ENCODE results near the gene KCNJ6. TPM values are rescaled to one million over a fixed set of nuclear protein-coding genes. Genes with fewer than 3 reads are reported as not detected.
A peak's percentile ranks its signal among the peaks of the same experiment; 100 is the strongest.
"Not testable (repeated sequence)": the region's sequence is repeated elsewhere in the genome, so short reads cannot be mapped to it uniquely, and the experiment has no call there.

Gene KCNJ6
- polyA plus RNA-seq, 10 donors = 0.99 to 3.1 (median 1.4) TPM

DNA sequence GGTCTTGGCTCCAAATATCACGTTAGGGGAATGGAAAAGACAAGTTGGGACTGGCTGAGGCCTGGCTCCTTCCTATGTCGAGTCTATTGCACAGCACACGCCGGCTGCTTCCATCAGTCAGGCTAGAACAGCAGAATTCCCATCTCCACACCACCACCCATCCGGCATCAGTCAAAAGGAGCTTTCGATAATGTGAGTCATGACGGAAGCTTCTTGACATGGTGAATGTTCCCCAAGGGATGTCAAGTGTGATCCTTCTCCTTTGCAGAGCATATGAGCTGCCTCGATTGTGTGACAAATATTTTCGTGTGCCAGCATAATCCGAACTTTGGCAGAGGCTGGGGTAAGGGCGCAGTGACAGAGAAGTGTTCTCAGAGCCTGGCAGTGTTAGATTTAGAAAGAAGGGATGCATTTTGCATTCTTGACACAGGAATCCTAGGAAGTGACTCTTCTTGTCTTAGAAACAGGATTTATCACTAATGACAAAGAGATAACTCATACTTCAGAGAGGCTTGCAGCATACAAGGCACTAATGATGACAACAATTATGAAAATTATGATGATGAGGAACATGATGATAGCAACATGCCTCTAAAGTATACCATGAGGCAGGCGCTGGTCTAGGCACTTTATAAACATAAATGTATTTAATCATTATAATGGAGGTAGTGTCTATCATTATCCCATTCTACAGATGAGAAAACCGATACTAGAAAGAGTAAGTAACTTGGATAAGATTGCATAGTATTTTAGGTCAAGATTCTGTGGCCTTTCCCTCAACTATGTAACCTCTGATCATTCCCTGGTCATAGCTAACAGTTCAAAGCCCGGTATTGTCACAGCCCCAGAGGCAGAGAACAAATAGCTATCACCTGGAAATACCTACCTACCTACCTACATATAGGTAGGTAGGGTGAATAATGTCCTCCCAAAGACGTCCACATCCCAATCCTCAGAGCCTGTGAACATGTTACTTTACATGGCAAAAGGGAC is 135.0 kb downstream of the KCNJ6 start:
- no peak for DNase-seq

DNA sequence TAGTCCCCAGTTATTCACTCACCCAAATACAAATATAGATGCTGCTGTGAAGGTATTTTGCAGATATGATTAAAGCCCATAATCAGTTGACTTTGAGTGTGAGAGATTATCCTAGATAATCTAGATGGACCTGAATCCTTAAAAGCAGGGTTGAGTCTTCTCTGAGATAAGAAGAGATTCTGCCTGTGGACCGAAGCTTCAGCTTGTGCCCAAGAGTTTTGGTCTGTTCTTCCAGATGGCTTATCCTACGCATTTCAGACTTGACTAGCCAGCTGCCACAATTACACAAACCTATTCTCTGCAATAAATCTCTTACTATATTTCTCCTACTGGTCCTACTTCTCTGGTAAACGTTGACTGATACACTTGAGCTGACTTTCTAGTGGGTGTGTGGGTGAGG is 145.1 kb downstream of the KCNJ6 start:
- DNase-seq = no peak

DNA sequence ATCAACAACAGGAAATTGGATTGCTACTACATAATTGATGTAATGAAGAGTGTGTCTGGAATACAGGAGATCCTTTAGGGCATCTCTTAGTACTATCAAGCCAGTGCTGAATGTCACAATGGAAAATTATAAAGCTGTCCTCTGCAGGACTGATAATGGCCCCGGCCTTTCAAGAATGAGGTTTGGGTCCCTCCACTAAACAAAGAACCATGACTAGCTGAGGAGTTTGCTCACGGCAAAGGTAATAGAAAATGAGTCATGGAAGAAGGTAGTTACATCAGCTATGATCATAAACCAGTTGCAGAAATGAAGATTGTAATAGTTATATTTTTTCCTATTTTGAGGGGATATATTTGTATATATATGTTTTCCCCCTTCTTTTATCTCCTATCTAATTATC is 145.8 kb downstream of the KCNJ6 start:
- DNase-seq = no peak

DNA sequence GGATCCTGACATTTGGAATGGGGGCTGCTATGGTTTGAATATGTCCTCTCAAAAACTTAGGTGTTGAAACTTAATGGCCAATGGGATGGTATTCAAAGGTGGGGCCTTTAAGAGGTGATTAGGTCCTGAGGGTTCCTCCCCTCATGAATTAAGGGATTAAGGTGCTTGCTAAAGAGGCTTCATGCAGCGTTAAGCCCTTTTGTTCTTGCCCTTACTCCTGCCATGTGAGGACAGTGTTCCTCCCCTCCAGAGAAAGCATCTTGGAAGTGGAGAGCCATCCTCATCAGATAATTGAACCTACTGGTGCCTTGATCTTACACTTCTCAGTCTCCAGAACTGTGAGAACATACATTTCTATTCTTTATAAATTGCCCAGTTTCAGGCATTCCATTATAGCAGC is 146.6 kb downstream of the KCNJ6 start:
- no peak for DNase-seq

DNA sequence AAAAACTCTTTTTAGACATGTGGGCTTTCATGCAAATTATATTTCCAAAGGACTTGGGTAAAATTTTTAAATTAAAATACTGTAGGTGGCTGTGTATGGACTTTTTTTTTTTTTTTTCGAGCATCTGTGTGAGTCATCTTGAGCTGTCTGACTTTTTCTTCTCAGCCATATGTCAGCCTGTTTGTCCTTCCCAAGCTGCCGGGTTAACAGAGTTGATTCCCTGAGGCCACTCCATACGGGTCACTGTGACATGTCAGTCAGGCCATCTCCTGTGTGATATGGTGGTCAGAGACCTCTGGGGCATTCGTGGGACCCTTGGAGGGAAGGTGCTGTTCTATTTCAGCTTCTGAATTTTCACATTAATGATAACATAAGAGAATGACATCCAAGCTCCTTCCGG is 148.3 kb downstream of the KCNJ6 start:
- DNase-seq = no peak

DNA sequence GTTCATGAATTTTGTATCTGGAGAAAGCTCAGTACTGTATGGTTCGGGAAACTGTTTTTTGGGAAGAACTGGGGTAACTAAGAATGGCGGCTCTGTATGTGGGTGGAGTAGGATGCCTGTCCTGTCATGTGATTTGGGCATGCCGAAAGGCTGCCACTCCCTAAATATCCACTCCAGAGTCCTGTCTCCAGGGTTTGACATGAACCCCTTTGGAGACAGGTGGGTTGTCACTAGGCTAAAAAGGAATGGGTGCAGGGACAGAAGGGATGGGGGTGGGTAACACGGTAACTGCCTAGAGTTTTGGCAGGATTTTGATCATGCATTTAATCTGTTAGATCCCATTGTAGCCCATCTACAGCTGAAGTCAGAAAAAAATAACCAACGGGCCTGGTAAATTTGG is 150.1 kb downstream of the KCNJ6 start:
- DNase-seq = no peak

DNA sequence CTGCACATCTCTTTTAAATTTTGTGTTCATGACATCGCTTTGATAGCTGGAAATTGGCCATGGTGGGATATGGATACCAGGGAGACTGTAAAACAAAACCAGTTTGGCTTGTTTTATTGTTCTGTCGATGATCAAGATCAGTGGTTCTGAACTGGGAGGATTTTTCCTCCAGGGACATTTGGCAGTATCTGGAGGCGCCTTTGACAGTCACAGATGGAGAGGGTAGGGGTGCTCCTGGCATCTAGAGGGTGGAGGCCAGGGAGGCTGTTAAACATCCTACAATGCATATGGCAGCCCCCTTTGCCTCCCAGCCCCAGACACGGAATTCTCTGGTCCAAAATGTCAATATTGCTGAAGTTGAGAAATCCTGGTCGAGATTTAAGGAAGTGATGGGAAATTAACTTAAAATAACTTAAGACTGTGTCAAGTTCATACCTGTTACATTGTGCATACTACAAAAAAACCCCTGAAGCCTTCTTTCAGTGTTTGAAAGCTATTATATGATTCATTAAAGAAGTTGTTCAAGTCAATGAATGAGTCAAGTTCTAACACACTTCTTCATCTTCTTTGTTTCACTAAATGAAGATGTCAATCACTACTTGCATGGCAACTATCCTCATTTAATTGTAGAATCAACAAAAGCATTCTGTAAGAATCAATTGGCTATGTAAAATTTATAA is 150.9 kb downstream of the KCNJ6 start:
- no peak for DNase-seq

DNA sequence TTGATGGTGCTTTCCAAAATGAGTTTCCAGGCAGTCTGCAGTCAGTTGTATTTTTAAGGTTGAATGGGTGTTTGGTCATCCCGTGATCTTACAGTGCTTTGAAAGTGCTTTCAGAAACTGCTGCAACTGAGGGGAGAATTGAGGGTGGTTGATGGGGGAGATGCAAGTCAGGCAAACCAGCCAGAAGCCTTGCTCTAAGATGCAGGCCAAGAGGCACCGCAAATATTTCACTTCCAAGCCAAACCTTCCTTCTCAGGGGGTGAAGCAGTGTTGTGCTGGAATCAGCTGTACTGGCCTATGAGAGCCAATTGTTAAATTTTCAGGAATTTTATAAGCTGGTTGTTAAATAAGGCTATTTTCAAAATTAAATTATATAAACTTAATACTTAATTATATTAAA is 151.6 kb downstream of the KCNJ6 start:
- no peak for DNase-seq

DNA sequence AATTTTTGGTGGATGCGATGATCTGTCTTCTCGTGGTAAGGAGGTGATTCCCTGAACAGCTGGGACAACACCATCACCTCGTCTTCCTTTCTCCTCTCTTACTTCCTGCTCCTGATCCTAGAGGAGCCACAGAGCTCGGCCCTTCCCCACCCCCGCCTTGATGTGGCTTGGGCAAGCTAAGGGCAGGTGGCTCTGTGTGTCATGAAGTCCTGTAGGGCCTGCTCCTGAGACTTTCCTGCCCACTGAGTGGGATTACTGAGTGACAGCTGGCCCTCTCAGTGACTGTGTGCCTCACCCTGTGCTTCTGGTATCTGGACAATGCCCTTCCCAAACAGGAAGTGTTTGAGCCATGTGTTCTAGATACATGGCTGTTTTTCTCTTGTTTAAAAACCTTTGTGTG is 153.0 kb downstream of the KCNJ6 start:
- no peak for DNase-seq

DNA sequence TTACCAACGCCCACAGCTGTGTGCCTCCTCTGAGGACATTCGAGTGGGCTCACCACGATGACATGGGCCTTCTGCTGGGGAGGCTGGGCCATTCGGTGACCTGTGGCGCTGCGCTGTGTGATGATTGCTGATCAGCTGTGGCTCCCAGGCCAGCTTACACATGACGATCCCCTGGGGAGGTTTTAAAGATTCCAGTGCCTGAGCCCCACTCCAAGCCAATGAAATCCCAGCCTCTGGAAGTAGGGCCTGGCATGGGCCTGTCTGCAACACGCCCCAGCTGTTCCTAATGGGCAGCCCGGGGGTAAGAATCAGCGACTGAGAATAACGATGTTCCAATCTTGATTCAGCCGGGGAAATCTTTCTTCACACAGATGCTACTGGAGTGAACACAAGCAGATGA is 153.7 kb downstream of the KCNJ6 start:
- peak in 1 of 3 donors; percentile 24 for DNase-seq

DNA sequence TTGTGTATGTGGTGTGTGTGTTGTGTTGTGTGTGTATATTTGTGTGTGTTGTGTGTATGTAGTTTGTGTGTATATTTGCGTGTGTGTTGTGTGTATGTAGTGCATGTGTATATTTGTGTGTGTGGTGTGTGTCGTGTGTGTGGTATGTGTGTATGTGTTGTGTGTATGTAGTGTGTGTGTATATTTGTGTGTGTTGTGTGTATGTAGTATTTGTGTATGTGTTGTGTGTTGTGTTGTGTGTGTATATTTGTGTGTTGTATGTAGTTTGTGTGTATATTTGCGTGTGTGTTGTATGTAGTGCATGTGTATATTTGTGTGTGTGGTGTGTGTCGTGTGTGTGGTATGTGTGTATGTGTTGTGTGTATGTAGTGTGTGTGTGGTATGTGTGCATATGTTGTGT is 154.9 kb downstream of the KCNJ6 start:
- not testable (repeated sequence) for DNase-seq

DNA sequence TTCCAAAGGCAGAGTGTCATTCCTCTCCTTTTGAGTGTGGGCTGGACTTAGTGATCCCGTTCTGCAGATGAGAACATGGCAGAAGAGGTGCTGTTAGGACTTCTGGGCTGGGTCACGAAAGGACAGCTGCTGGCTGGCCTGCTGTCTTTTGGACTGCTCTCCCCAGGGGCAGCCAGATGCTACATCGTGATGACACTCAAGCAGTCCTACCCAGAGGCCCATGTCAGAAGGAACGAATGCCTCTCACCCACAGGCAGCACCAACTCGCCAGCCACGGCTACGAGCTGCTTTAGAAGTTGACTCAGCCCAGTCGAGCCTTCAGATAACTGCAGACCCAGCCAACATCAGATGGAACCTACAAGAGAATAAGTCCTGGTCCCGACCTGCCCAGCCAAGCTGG is 156.5 kb downstream of the KCNJ6 start:
- no peak for DNase-seq

DNA sequence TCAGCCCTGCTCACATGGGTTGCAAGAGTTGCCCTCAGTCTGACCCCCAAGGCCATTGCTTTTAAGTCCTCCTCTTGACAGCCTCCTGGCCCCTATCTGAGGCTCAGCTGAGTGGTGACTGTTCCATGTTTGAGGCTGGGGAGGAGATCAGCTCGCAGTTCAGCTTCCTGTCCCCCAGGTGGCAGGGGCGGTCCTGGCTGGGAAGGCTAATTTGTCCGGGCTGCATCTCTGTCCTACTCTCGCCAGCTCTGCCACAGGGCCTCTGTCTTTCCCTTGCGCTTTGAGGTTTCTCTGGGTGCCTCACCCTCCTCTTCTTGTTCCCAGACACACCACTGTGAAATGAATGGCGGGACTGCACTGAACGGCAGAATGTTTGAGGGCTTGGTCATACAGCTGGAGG is 157.3 kb downstream of the KCNJ6 start:
- DNase-seq = peak in 2 of 3 donors; percentile 12 to 35

DNA sequence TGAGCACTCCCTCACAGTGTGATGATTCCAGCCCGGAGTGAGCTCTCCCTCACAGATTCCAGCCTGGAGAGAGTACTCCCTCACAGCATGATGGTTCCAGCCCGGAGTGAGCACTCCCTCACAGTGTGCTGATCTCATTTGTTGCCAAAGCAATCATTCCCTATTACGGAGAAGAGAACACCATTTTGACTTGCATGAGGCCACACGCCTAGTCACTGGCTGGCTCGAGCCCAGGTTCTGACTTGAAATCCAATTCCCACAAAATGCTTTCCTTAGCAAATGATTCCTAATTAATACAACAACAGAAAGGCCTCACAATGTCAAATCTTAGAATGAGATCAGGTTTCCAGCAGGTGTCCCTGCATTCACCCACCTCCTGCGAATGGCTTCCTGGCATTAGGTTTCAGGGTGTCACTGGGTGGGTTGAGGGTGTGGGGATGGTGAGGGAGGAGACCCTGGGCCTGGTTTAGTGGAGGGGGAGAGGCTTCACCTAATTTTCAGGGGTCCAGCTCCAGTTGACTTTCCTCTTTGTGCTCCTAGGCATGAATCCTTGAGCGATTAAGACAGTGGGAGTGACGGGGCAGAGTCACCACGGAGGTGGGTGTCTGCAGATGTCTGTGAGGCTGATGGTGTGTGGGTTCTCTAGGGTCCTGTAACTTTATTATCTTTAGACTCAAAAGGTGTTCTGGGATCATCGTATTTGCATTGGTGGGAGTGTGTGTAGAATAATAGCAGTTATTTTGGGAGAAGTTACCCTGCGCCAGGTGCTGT is 158.5 kb downstream of the KCNJ6 start:
- DNase-seq = no peak

DNA sequence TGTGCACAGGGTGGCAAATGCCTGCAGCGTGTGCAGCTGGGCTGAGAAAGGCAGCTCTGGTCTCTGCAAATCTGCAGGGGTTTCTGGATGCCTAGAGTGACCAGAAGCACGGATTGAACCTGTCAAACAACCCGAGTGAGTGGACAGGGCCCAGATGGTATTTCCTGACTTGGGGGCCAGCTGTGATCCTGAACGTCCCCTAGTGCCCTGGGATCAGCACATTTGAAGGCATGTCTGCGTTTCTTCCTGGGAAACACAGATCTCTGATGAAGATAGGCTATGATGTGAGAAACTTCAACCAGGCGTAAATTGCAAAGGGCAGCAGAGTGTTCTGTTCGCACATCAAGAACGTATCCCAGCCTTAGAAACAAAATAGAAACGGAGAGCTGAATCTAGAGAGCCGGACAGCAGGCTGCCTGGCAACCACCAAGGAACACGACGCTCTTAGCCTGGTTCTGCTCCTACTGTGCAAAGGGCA is 163.1 kb downstream of the KCNJ6 start:
- no peak for DNase-seq

DNA sequence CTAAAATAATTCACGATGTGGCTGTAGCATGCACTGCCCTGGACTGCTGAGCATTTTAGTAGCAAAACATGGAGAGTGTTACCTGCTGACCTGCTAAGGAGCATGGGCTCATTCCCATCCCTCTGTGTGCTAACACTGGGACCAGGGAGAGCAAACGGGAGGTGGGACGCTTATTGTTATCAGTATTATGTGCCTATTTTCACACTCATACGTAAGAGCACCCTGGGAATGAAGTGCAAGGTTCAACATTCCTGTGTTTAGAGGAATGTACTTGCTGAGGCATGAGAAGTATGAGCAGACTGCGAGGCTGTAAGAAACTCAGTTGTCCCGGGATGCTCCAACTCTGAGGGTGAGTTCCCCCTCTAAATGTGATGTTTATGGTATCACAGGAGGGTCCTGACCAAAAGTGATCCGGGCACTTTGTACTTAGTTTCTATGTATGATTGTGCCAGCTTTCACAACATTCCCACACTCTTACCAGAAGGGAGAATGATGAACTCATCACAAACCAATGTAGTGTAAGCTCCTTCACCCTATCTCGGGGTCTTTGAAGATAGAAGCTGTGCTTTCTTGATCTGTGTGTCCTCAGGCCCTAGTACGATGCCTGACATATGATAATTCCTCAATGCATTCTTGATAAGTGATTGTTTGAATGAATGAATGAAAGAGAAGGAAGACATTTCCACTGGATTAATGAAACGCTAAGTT is 164.8 kb downstream of the KCNJ6 start:
- no peak for DNase-seq

DNA sequence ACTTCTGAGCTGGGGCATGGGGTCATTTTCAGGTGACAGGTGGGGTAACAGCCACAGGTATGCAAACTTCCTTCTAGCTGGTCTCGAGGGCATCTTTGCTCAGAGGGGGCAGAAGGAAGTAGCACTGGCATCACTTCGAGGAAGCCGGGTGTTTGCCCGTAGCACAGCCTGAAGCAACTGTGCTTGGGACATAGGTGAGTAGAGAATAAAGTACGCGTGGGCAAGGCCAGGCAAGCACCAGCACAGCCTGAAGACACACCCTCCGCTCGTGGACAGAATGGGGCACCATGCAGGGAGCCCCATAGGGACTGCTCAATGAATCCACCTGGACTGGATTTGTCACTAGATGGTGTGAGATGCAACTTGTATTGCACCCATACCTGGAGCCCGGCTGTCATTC is 167.1 kb downstream of the KCNJ6 start:
- no peak for DNase-seq

DNA sequence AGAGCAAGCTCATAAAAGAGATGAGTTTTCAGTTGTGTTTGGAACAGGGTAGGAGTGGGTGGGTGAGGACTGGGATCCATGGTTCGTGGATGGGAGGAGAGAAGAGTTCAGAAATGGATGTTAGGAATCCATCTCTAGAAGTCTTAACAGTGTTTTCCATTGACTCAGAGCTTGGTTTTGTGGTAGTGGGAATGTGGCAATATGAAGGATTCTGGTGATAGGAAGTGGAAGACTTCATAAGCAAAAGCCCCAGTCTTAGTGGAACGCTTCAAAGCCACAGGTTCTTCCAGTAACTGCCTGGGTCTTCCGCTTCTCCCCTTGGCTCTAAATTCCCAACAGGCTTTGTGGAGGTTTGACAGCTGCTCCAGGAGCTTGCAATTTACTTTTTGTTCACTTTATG is 167.9 kb downstream of the KCNJ6 start:
- no peak for DNase-seq

DNA sequence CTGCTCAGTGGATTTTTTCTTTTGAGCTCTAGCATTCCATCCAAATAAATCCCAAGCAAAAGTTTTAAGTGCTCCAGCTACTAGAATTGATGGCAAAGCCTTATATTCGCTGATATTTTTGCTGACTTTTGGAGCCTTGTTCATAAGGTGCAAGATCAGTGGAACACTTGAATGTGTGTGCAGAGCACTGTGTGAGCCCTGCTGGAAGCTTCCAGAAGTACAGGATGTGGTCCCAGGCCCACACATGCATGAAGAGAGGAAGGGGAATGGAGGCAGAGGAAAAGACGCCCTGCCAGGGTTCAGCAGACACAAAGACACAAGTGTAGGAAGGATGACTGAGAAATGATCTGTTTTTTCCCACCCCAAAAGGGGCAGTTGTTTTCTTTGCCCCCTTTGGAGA is 169.4 kb downstream of the KCNJ6 start:
- DNase-seq = no peak

DNA sequence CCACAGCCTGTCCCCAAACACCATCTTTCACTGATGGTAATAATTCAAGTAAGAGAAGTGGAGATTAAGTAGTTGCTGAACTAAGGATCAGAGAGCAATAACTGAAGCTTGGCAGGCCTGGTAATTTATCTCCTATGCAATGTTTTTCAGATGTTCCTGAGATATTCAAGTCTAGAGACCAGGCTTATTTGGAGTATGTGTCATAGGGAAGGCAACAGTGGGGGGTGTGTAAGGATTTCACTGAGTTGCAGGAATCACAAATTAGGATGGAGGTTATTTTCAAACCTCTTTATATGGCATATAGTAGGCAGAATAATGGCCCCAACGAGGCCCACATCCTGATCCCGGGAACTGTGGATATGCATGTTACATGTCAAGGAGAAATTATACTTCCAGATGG is 171.7 kb downstream of the KCNJ6 start:
- DNase-seq = no peak

DNA sequence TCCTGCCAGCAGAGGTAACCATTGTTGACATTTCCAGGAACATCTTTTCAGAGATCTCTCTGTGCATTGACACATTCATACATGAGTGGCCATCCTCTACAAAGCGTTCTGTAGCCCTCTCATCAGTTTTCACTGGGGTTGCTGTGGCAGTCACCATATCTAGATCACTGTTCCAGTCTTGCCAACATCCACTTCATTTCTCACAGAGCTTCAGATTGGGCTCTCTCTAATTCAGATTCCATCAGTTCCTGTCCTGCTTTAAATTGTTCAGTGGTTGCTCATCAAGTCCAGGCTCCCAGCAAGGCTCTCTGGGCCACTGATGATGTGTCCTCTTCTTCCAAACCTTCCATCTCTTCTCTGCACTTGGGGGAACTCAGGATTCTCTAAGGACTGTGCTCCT is 173.7 kb downstream of the KCNJ6 start:
- no peak for DNase-seq

DNA sequence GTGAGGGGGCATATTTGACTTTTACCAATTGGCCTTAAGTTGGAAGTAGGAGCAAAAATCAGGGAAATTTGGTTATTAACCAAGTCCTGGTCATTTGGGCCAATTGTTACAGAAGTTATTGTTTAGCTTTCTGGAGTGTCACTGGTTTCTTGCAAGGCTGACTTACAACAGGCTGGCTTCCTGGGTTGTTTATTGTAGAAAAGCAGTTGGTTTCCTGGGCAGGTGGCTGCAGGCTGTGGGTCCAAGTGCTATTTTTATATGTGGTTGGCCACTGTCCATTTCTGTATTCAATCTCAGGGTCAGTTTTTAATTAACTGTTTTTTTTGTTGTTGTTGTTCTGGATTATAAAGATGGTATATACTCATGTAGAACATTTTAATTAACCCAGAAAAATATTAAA is 174.1 kb downstream of the KCNJ6 start:
- no peak for DNase-seq
